Islet of Langerhans (tissue), 1 donor: ENCODE data around the gene ST3GAL5.
"Not testable (repeated sequence)": the region's sequence is repeated elsewhere in the genome, so short reads cannot be mapped to it uniquely, and the experiment has no call there.

Experiments
- FAIRE-seq: peaks from one replicate; lab custom pipeline; 2011; peaks lifted over from hg19 to GRCh38; lab: Jason Lieb, UNC

ST3GAL5 gene

GRCh38 chr2:85917887-85918795 is 29.4 kb upstream of the ST3GAL5 start:
- FAIRE-seq = no peak

GRCh38 chr2:85915606-85916303 is 27.0 kb upstream of the ST3GAL5 start:
- no peak for FAIRE-seq

- no peak for FAIRE-seq
These were observed 26.1 kb upstream of the ST3GAL5 start for GRCh38 chr2:85914922-85915321.

GRCh38 chr2:85913884-85914881 is 25.4 kb upstream of the ST3GAL5 start:
- no peak for FAIRE-seq

GRCh38 chr2:85911814-85912692 is 23.3 kb upstream of the ST3GAL5 start:
- no peak for FAIRE-seq

DNA sequence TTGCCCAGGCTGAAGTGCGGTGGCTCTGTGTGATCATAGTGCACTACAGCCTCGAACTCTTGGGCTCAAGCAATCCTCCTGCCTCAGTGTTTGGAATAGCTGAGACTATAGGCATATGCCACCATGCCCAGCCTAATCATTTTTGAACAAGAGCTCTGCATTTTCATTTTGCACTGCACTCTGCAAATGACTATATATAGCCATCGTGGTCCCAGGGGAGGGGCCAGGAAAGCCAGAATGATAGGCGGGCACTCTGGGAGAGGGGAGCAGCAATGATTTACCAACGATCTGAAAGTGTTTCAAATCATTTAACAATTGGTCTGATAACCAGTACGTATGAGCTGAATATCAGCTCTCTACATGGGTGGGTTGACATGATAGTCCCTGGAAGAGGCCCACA is 22.3 kb upstream of the ST3GAL5 start:
- FAIRE-seq = no peak

GRCh38 chr2:85909005-85909404 is 20.2 kb upstream of the ST3GAL5 start:
- no peak for FAIRE-seq

- no peak for FAIRE-seq
These were observed 19.7 kb upstream of the ST3GAL5 start for GRCh38 chr2:85908506-85908905.

GRCh38 chr2:85907671-85908157 is 18.9 kb upstream of the ST3GAL5 start:
- no peak for FAIRE-seq

- no peak for FAIRE-seq
These were observed 18.0 kb upstream of the ST3GAL5 start for GRCh38 chr2:85906748-85907147.

DNA sequence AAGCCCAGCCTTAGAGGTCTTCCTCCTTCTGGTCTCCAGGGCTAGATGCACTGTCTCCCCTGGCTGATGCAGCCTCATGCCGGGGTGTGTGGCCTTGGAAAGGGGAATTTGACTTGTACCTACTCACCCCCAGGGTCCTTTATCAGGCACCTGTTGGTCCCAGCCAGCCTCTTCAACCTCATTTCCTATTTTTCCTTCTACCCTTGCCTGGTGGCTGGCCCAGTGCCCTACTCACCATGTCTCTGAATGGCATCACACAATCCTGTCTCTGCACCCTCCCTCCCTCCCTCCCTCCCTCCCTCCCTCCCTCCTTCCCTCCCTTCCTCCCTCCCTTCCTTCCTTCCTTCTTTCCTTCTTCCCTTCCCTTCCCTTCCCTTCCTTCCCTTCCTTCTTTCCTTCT is 17.1 kb upstream of the ST3GAL5 start:
- no peak for FAIRE-seq

- FAIRE-seq = no peak
These were observed 16.4 kb upstream of the ST3GAL5 start for GRCh38 chr2:85905187-85905666.

GRCh38 chr2:85903849-85904248 is 15.1 kb upstream of the ST3GAL5 start:
- FAIRE-seq = no peak

DNA sequence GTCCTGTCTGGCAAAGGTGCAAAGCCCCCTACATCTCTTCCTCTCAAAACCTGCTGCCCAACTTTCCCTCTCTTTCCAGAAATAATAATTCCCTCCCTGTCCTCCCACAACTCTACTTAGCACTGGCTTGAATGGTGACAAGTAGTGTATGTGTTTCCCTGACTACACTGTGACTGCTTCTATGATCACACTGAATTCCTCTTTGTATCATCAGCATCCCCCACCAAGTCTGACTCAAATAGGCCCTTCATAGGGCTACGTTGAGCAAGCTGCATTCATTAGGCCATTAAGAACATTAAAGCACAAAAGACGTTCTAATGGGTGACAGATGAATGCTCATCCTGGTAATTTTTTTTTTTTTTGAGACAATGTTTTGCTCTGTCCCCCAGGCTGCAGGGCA is 13.7 kb upstream of the ST3GAL5 start:
- no peak for FAIRE-seq

- FAIRE-seq = no peak
These were observed 12.4 kb upstream of the ST3GAL5 start for GRCh38 chr2:85901155-85901554.

GRCh38 chr2:85900366-85900765 is 11.6 kb upstream of the ST3GAL5 start:
- no peak for FAIRE-seq

DNA sequence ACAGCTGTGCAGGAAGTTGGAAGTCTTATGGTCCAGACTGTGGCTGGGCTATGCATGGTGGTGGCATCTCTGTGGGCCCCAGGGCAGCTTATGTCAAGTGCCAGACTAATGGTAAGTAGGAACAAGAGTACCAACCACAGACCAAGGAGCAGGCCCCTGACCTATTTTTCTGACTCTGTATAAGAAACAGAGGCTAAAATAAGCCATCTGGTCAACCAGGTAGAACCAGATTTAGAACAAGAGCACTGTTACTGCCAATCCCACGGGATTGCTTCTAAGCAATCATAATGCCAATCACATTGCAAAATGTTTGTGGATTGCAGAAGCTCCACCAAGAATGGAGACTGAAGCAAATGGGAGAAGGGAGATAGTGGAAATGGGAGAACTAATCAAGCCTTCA is 11.1 kb upstream of the ST3GAL5 start:
- FAIRE-seq = no peak

GRCh38 chr2:85899284-85899683 is 10.5 kb upstream of the ST3GAL5 start:
- FAIRE-seq = no peak

GRCh38 chr2:85898881-85899280 is 10.1 kb upstream of the ST3GAL5 start:
- FAIRE-seq = no peak

- not testable (repeated sequence) for FAIRE-seq
These were observed 5.9 kb upstream of the ST3GAL5 start for GRCh38 chr2:85894554-85895278.
